ENCODE measurements around the gene POP4. TPM values are rescaled to one million over a fixed set of nuclear protein-coding genes. Genes with fewer than 3 reads are reported as not detected.

Gene POP4
- total RNA-seq, 1 donor from 2014 or later = 52.7 TPM

GRCh38 chr19:29634423-29635130 lies 28.5 kb downstream of the POP4 start:
- Mint-ChIP-seq H3K27ac (no peak overlapping the region), H3K4me3 (ENCODE audit: low read depth) (no peak overlapping the region), H3K36me3 (ENCODE audit: insufficient read depth) (no peaks in the 10 kb centered on the region), H3K27me3 (no peaks in the 10 kb centered on the region), H3K9me3 (ENCODE audit: low read depth) (no peaks in the 10 kb centered on the region), H3K4me1 (ENCODE audit: low read depth) (no peaks in the 10 kb centered on the region)
- DNase-seq (ENCODE audit: low spot score, unreplicated experiment) = no peak
- no peak for TF ChIP-seq CTCF (IDR thresholded peaks at IDR 0.05; ENCODE audit: unreplicated experiment)

- Mint-ChIP-seq H3K27ac (no peak overlapping the region), H3K27me3 (no peaks in the 10 kb centered on the region)
- no peak for TF ChIP-seq CTCF (IDR thresholded peaks at IDR 0.05; ENCODE audit: unreplicated experiment)
Measured at GRCh38 chr19:29635963-29636362, 29.9 kb downstream of the POP4 start.

GRCh38 chr19:29636553-29637360 lies 30.7 kb downstream of the POP4 start:
- peaks cover 2% of the 10 kb centered on the region for H3K4me1 Mint-ChIP-seq (ENCODE audit: low read depth)
- no peaks in the 10 kb centered on the region for H3K9me3 Mint-ChIP-seq (ENCODE audit: low read depth)
- no peak for DNase-seq (ENCODE audit: low spot score, unreplicated experiment)

More at GRCh38 chr19:29635963-29636362, 29.9 kb downstream of the POP4 start:
- H3K4me1 Mint-ChIP-seq (ENCODE audit: low read depth) = no peaks in the 10 kb centered on the region
- no peaks in the 10 kb centered on the region for H3K9me3 Mint-ChIP-seq (ENCODE audit: low read depth)
- no peaks in the 10 kb centered on the region for H3K36me3 Mint-ChIP-seq (ENCODE audit: insufficient read depth)
- no peak overlapping the region for H3K4me3 Mint-ChIP-seq (ENCODE audit: low read depth)
- DNase-seq (ENCODE audit: low spot score, unreplicated experiment) = no peak

GRCh38 chr19:29639086-29639485 lies 33.0 kb downstream of the POP4 start:
- no peak for DNase-seq (ENCODE audit: low spot score, unreplicated experiment)
- no peaks in the 10 kb centered on the region for H3K9me3 Mint-ChIP-seq (ENCODE audit: low read depth)
- no peaks in the 10 kb centered on the region for H3K36me3 Mint-ChIP-seq (ENCODE audit: insufficient read depth)
- no peak overlapping the region for H3K27ac Mint-ChIP-seq
- no peak overlapping the region for H3K4me3 Mint-ChIP-seq (ENCODE audit: low read depth)
- no peaks in the 10 kb centered on the region for H3K27me3 Mint-ChIP-seq
- peaks cover 2% of the 10 kb centered on the region for H3K4me1 Mint-ChIP-seq (ENCODE audit: low read depth)
- no peak for TF ChIP-seq CTCF (IDR thresholded peaks at IDR 0.05; ENCODE audit: unreplicated experiment)

More at GRCh38 chr19:29636553-29637360, 30.7 kb downstream of the POP4 start:
- Mint-ChIP-seq H3K4me3 (ENCODE audit: low read depth) (no peak overlapping the region), H3K27me3 (no peaks in the 10 kb centered on the region), H3K36me3 (ENCODE audit: insufficient read depth) (no peaks in the 10 kb centered on the region), H3K27ac (no peak overlapping the region)
- TF ChIP-seq CTCF (IDR thresholded peaks at IDR 0.05; ENCODE audit: unreplicated experiment) = no peak

- H3K9me3 Mint-ChIP-seq (ENCODE audit: low read depth) = no peaks in the 10 kb centered on the region
- peaks cover 5% of the 10 kb centered on the region for H3K27me3 Mint-ChIP-seq
- peaks cover 2% of the 10 kb centered on the region for H3K4me1 Mint-ChIP-seq (ENCODE audit: low read depth)
- H3K27ac Mint-ChIP-seq = no peak overlapping the region
- TF ChIP-seq CTCF (IDR thresholded peaks at IDR 0.05; ENCODE audit: unreplicated experiment) = no peak
- H3K36me3 Mint-ChIP-seq (ENCODE audit: insufficient read depth) = no peaks in the 10 kb centered on the region
- no peak overlapping the region for H3K4me3 Mint-ChIP-seq (ENCODE audit: low read depth)
- no peak for DNase-seq (ENCODE audit: low spot score, unreplicated experiment)
Measured at GRCh38 chr19:29640231-29640630, 34.1 kb downstream of the POP4 start.

All from progenitor cell of endocrine pancreas (in vitro differentiated cells).